Measurements from ENCODE around the gene SOST.
"Not testable (repeated sequence)": the region's sequence is repeated elsewhere in the genome, so short reads cannot be mapped to it uniquely, and the experiment has no call there.

SOST gene

DNA sequence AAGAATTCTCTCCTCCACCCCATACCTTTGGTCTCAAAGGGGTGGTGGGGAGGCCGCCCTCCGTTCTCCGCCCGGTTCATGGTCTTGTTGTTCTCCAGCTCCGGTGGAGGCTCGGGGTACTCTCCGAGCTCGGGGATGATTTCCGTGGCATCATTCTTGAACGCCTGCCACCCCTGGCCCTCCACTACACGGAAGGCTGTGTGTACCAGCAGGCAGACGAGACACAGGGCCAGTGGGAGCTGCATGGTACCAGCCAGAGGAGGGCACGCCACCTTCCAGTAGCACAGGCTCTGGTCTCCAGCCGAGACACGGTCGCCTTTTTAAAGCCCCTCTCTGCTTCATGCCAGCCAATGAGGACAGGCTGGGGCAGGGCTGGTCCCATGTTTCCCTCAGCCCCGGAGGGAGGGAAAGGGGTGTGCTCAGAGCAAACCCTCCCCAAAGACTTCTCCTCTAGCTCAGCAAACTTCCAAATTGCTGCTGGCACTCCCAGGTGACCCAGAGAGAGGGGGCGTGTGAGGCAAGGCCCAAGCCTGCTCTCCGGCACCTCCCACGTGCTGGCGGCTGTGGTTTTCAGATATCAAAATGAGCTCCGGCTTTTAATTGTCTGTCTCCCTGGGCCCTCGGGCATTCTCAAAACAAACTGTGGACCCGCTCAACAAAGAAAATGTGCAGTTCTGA lies at the start of gene SOST:
SOST (minus strand) TSS at position 295 of the 678 bp plus-strand sequence; CDS start at position 245, 50 bp downstream.
- DNase-seq (ENCODE audit: low read depth in 2 of 3, low spot score in 1 of 3): no peak

GRCh38 chr17:43808076-43808475 lies 49.5 kb upstream of the SOST start:
- no peak for DNase-seq (ENCODE audit: low read depth in 2 of 3, low spot score in 1 of 3)

DNA sequence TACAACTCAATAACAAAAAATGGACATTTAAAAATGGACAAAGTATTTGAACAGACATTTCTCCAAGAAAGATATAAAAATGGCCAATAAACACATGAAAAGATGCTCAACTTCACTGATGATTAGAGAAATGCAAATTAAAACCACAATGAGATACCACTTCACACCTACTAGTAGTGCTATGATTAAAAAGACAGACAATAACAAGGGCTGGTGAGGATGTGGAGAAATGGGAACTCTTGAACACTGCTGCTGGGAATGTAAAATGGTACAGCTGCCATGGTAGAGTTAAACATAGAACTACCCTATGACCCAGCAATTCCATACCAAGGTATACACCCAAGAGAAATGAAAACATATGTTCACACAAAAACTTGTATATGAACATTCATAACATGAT lies 46.5 kb upstream of the SOST start:
- DNase-seq (ENCODE audit: low read depth in 2 of 3, low spot score in 1 of 3): no peak

DNA sequence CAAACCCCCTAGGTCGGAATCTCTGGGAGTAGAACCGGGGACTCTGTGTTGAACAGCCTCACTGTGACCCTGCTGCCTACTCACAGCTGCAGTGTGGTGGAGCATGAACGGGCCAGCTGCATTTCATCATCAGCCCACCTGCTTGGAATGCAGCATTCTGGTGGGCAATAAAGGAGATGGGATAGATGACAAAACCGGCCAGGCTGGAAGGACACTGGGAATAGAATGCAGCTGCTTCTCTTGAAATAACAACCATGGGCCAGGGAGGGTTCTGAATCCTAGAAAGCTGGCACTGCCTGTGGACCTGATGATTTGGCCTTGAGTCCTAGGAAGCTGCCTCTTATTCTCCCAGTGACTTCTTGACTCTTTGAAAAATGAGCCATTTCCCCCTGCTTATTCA lies 45.2 kb upstream of the SOST start:
- no peak for DNase-seq (ENCODE audit: low read depth in 2 of 3, low spot score in 1 of 3)

DNA sequence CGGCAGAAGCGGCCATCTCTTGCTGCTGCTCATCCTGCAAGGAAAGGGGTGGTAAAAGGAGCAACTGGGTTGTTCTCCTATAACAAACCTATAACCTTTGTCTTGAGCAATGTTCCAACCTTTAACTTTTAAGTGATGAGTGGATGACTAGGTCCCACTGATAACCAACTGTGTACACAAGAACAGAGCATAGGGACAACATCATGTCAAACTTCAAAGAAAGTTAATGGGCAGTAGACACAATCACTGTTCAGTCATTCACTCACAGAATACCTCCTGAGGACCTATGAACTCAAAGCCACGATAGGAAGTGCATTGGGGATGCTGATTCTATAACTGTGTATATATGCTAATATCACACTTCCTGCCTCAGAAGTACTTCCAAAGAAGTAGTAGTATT lies 43.3 kb upstream of the SOST start:
- no peak for DNase-seq (ENCODE audit: low read depth in 2 of 3, low spot score in 1 of 3)

DNA sequence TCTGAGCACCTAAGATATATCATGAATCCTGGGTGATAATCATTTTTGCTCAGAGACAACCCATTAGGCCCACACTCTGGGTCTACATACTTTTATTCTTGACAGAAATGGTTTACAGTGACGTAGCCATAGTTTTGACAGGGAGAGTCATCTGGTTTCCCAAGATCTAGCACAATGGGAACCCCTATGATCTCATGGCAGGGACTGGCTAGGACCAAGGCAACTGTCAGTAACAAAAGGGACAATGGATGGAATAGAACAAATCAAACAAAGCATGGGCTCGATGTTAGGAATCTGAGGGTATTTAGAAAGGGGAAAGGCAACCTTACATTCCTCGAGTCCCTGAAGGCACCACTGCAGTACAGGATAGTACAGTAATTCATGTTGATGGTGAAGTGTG lies 42.1 kb upstream of the SOST start:
- DNase-seq (ENCODE audit: low read depth in 2 of 3, low spot score in 1 of 3): no peak

DNA sequence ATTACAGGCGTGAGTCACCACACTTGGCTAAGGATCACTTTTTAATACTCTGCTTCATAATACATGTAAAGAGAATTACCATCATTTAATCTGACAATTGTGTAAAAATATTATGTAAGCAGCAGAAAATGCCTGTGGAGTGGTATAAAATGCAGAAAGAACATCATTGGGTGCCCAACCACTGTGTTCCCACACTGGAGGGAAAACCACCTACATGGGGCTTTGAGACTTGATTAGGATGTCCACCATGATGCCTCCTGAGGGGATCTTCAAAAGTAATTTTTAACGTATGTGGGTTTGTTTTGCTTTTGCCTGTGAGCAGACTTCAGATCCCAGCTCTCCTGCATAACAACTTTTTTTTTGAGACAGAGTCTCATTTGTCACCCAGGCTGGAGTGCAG lies 40.5 kb upstream of the SOST start:
- no peak for DNase-seq (ENCODE audit: low read depth in 2 of 3, low spot score in 1 of 3)

GRCh38 chr17:43798024-43798423 lies 39.4 kb upstream of the SOST start:
- DNase-seq (ENCODE audit: low read depth in 2 of 3, low spot score in 1 of 3): not testable (repeated sequence)

DNA sequence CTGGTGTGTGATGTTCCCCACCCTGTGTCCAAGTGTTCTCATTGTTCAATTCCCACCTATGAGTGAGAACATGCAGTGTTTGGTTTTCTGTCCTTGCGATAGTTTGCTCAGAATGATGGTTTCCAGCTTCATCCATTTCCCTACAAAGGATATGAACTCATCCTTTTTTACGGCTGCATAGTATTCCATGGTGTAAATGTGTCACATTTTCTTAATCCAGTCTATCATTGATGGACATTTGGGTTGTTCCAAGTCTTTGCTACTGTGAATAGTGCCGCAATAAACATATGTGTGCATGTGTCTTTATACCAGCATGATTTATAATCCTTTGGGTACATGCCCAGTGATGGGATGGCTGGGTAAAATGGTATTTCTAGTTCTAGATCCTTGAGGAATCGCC lies 34.1 kb upstream of the SOST start:
- not testable (repeated sequence) for DNase-seq (ENCODE audit: low read depth in 2 of 3, low spot score in 1 of 3)

GRCh38 chr17:43791589-43791988 lies 33.0 kb upstream of the SOST start:
- DNase-seq (ENCODE audit: low read depth in 2 of 3, low spot score in 1 of 3): no peak

- DNase-seq (ENCODE audit: low read depth in 2 of 3, low spot score in 1 of 3): no peak
These were observed 31.8 kb upstream of the SOST start for GRCh38 chr17:43790311-43790940.

- DNase-seq (ENCODE audit: low read depth in 2 of 3, low spot score in 1 of 3): no peak
These were observed 30.9 kb upstream of the SOST start for GRCh38 chr17:43789482-43789881.

GRCh38 chr17:43788540-43788939 lies 29.9 kb upstream of the SOST start:
- no peak for DNase-seq (ENCODE audit: low read depth in 2 of 3, low spot score in 1 of 3)

- no peak for DNase-seq (ENCODE audit: low read depth in 2 of 3, low spot score in 1 of 3)
These were observed 29.1 kb upstream of the SOST start for GRCh38 chr17:43787728-43788127.

DNA sequence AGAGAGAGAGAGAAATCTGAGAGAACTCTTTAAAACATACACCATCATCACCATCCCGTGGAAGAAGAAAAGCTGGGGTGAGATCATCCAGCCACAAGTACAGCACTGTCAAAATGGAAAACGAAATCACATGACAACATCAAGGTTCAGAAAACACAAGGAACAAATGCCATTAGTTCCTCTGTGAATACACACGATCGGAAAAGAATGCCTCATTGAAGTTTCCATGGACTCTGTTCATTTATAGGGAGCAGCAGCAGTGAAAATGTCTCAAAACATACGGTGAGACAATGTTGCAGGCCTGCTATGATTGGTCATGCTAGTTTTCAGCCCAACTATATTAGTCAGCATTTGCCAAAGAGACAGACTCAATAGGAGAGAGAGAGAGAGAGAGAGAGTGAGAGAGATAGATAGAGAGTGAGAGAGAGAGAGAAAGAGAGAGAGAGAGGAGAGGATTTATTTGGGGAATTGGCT lies 26.1 kb upstream of the SOST start:
- no peak for DNase-seq (ENCODE audit: low read depth in 2 of 3, low spot score in 1 of 3)

DNA sequence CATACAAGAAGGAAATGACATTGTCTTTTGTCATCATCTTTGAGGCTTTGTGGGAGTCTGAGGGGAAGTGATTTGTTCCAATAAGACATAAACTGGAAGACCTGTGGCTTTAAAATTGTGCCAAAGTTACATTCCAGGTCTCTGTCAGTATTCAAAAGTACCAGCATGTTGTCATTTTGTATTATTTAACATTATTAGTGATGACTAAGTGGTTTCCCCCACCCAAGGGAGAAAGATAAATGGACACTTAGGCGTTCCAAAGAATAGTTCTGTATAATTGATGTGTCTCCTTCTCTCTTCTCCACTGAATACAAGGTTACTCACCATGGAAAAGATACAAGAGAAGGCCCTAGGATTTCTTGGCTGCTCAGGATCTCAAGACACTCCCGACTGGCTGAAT lies 25.5 kb upstream of the SOST start:
- no peak for DNase-seq (ENCODE audit: low read depth in 2 of 3, low spot score in 1 of 3)

DNA sequence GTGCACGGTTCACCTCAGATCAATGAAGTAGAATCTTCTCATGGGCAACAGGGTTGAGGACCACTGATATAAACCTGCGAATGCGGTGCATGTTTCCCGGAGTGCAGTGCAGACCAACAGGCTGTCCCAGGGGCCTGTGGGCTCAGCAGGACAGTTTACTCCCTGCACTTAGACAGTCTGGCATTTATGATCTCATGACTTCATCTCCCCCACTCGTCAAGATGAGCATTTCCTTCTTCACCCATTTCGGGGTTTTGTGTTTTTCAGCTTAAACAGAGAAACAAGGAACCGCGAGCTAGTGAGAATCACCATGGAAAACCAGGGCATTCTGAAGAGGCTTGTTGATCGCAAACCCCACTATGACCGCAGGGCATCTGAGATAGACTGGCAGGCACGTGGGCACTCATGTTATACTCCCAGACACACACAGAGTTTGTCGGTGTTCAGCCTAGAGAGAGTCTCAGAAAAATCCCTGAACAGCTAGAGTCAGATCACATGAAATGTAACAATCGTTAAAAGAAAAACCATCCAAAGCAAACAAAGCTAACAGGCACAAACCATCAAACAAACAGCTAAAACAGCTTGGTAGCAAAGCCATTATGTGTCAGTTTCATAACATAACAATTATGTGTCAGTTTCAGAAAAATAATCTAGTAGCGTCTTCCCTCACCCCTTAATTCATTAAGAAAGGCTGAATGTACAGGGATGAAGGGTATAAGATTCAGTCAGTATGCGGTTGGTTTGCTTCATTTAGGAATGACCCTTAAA lies 24.5 kb upstream of the SOST start:
- no peak for DNase-seq (ENCODE audit: low read depth in 2 of 3, low spot score in 1 of 3)

DNA sequence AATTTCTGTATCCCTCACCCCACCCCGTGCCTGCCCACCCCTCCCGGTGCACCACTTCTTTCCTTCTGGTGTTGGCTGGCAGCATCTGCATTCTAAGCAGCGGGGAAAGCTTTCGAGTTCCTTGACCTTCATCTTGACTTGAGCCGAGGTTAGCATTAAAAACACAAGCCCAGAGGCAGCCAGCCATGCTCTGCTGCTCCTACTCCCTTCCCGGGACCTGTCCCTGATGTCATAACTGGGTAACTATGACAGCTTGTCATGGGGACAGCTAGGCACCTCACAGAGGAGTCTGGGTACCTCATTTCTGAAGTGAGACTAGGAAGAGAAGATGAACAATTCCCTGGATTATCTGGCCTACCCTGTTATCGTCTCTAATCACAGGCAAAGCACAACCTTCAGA lies 21.5 kb upstream of the SOST start, which contains the start of gene CFAP97D1:
CFAP97D1 (plus strand) TSS at position 301 of the 400 bp plus-strand sequence; CDS start at position 329, 28 bp downstream.
- no peak for DNase-seq (ENCODE audit: low read depth in 2 of 3, low spot score in 1 of 3)

DNA sequence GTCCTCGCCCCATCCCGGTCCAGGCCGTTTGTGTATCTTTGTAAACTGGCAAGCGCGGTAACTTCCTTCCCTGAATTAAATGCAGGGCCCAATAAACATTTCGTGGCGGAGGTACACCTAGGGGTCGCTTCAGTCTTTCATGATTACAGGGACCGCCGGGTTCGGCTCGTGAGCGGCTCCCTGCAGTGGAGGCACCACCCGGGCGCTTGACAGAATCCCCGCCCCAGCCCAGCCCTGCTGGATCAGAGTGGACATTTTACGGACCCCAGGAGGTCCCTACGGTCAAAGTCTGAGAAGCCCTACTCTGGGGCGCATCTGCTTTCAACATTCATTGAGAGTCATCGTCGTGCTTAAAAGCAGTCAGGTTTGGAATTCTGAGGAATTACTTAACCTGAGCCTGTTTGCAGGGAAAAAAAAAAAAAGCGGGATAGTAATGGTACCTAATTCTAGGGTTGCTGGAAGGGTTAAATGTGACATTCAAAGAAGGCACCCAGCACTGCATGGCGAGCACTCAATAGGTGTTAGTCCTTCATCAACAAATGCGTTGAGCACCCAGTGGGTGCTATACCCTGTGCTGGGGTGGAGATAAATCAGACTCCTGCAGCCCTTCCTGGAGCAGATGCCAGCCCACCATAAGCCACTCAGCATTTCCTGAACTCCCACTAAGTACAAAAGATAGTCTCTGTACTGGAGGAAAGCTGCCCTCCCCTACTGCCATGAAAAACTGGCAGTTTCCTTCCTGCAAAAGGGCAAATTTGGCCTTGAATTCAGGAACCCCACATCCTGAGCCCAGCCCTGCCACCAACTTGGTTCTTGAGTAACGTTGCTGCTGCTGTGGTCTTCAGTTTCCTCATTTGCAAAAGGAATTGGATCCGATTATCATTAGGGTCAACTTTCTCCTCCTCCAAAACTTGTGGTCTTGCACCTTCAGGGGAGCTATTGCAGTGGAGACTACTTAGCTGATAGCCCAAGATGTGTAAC lies 20.8 kb upstream of the SOST start:
- no peak for DNase-seq (ENCODE audit: low read depth in 2 of 3, low spot score in 1 of 3)

GRCh38 chr17:43778337-43779144 lies 19.9 kb upstream of the SOST start, which contains the start of gene DUSP3:
DUSP3 (minus strand) TSS chr17:43778977; CDS start chr17:43778924, 53 bp downstream.
- peak; percentile 36 to 61 (median 46) for DNase-seq (ENCODE audit: low read depth in 2 of 3, low spot score in 1 of 3)
